Liver (tissue), 9 donors: ENCODE data around the gene CFAP99. TPM values are rescaled to one million over a fixed set of nuclear protein-coding genes. Genes with fewer than 3 reads are reported as not detected.

Experiments
- DNase-seq: peaks from one replicate; pipeline ENCODE4 v3.0.0-alpha.2; 2017; ENCODE audit warnings: low spot score
- H3K27ac ChIP-seq, 2 donors: one replicate each; pipeline ENCODE4 v1.7.0; 2013; ENCODE audit warnings: inconsistent platforms in 2 of 2, low read length in 2 of 2, control low read depth in 1 of 2, low read depth in 1 of 2, mild to moderate bottlenecking in 1 of 2
- H3K27me3 ChIP-seq, 4 donors: one replicate each; pipeline versions ENCODE4 v1.6.1 to v1.7.0; 2013; ENCODE audit warnings: low read length in 3 of 4, inconsistent platforms in 1 of 4, mild to moderate bottlenecking in 1 of 4, moderate library complexity in 1 of 4; ENCODE audit not compliant: control insufficient read depth in 4 of 4, insufficient read depth in 4 of 4
- H3K36me3 ChIP-seq, 4 donors: one replicate each; pipeline versions ENCODE4 v1.6.1 to v1.7.0; 2013; ENCODE audit warnings: low read length in 3 of 4, mild to moderate bottlenecking in 3 of 4, low read depth in 1 of 4, moderate library complexity in 1 of 4; ENCODE audit not compliant: control insufficient read depth in 4 of 4, insufficient read depth in 3 of 4
- H3K4me1 ChIP-seq, 4 donors: one replicate each; pipeline versions ENCODE4 v1.6.1 to v1.7.0; 2013; ENCODE audit warnings: low read length in 3 of 4, mild to moderate bottlenecking in 3 of 4, moderate library complexity in 1 of 4; ENCODE audit not compliant: control insufficient read depth in 4 of 4, insufficient read depth in 4 of 4
- H3K4me3 ChIP-seq, 3 donors: one replicate each; pipeline versions ENCODE4 v1.6.1 to v1.7.0; 2013; ENCODE audit warnings: low read length in 3 of 3, control low read depth in 1 of 3, low read depth in 1 of 3, mild to moderate bottlenecking in 1 of 3
- H3K9ac ChIP-seq, 2 donors: one replicate each; pipeline ENCODE4 v1.7.0; 2013; ENCODE audit warnings: low read length in 2 of 2, mild to moderate bottlenecking in 2 of 2, moderate library complexity in 2 of 2, control low read depth in 1 of 2, low read depth in 1 of 2
- H3K9me3 ChIP-seq, 4 donors: one replicate each; pipeline versions ENCODE4 v1.6.1 to v1.7.0; 2013; ENCODE audit warnings: low read length in 3 of 4; ENCODE audit not compliant: control insufficient read depth in 4 of 4
- EGR1 ChIP-seq, 2 donors: IDR thresholded peaks; 2 replicates each; pipeline ENCODE4 v1.6.1; 2016 to 2018; ENCODE audit warnings: antibody characterized with exemption in 2 of 2, low read depth in 2 of 2
- GABPA ChIP-seq, 2 donors: IDR thresholded peaks in 1 of 2; conservative IDR thresholded peaks in 1 of 2; 2 replicates each; pipeline ENCODE4 v1.6.1; 2016; ENCODE audit warnings: antibody characterized with exemption in 2 of 2, mild to moderate bottlenecking in 1 of 2, moderate library complexity in 1 of 2
- HNF4A ChIP-seq, 2 donors: conservative IDR thresholded peaks; 2 replicates each; pipeline ENCODE4 v1.6.1; 2016; ENCODE audit warnings: antibody characterized with exemption in 2 of 2, mild to moderate bottlenecking in 2 of 2
- HNF4G ChIP-seq: IDR thresholded peaks from 2 replicates; pipeline ENCODE4 v1.6.1; 2016; ENCODE audit warnings: antibody characterized with exemption
- JUND ChIP-seq, 2 donors: IDR thresholded peaks; 2 replicates each; pipeline ENCODE4 v1.6.1; 2016; ENCODE audit warnings: antibody characterized with exemption in 2 of 2
- NR2F2 ChIP-seq: IDR thresholded peaks from 2 replicates; pipeline ENCODE4 v1.6.1; 2016; ENCODE audit warnings: antibody characterized with exemption
- RAD21 ChIP-seq, 2 donors: IDR thresholded peaks; 2 replicates each; pipeline ENCODE4 v1.6.1; 2016; ENCODE audit warnings: antibody characterized with exemption in 2 of 2, mild to moderate bottlenecking in 2 of 2
- RXRA ChIP-seq, 2 donors: IDR thresholded peaks; 2 replicates each; pipeline ENCODE4 v1.6.1; 2017 to 2018; ENCODE audit warnings: antibody characterized with exemption in 2 of 2, mild to moderate bottlenecking in 1 of 2
- SP1 ChIP-seq: IDR thresholded peaks from 2 replicates; pipeline ENCODE4 v1.6.1; 2018; ENCODE audit warnings: antibody characterized with exemption, mild to moderate bottlenecking
- TAF1 ChIP-seq: conservative IDR thresholded peaks from 2 replicates; pipeline ENCODE4 v1.6.1; 2016; ENCODE audit warnings: antibody characterized with exemption, mild to moderate bottlenecking
- YY1 ChIP-seq: IDR thresholded peaks from 2 replicates; pipeline ENCODE4 v1.6.1; 2016; ENCODE audit warnings: antibody characterized with exemption, mild to moderate bottlenecking
- WGBS: extraction: QIAGEN DNeasy Blood & Tissue Kit; methylation state at CpG from one replicate; pipeline ENCODE4 v1.1.7; 2013; 5-methylcytosine and 5-hydroxymethylcytosine counted together
- polyA plus RNA-seq, 2 donors: library from polyadenylated mRNA; stranded (reverse) in 1 of 2; unstranded in 1 of 2; fragments of 200-250 nt in 1 of 2; fragments of >200 nt in 1 of 2; fragmentation: Nextera tagmentation in 1 of 2; extraction: Ambion mirVana in 1 of 2; gene quantifications; one replicate each; pipeline versions ENCODE4 v1.2.1 to v1.2.3, GENCODE V29; 2013 to 2015
- total RNA-seq, 2 donors: library from RNA; depleted of rRNA; stranded (reverse); fragments of >200 nt; gene quantifications; one replicate each; pipeline ENCODE4 v1.2.3, GENCODE V29; 2014
- TF ChIP-seq, protein P1 (sequence below): IDR thresholded peaks from 2 replicates; pipeline ENCODE4 v1.6.1; 2016; ENCODE audit warnings: antibody characterized with exemption
- TF ChIP-seq, protein P2 (sequence below): IDR thresholded peaks from 2 replicates; pipeline ENCODE4 v1.6.1; 2016; ENCODE audit warnings: antibody characterized with exemption
- TF ChIP-seq, protein P3 (sequence below): fragments of 150-350 bp; IDR thresholded peaks from 2 replicates; pipeline ENCODE4 v1.5.1; 2017; ENCODE audit warnings: improper control_type of control experiment, low read depth, low read length; ENCODE audit not compliant: missing input control
- TF ChIP-seq, protein P4 (sequence below): IDR thresholded peaks from 2 replicates; pipeline ENCODE4 v1.6.1; 2016; ENCODE audit warnings: antibody characterized with exemption
- donor health status: healthy.
- donor health status: healthy.
- donor health status: healthy.
- donor health status: healthy.
- donor health status: healthy.

CFAP99 gene
- total and polyA plus RNA-seq, 4 donors = 0.33 to 0.36 TPM; not detected in 2

DNA sequence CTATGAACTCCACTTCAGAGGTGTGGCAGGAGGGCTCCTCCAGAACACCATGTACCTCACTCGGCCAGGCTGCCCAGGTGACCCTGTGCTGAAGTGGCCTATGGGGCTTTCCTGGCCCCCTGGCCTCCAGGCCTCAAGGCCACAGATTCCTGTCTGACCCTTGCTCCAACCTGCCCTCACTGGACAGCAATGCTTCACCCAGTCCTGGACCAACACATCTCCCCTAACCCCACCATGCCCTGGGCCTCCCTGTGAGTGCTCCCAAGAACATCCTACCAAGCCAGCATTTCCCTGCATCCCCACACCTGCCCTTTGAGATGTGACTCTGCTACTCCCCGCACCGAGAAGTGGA, 10.8 kb upstream of the CFAP99 start:
- no peak for DNase-seq
- no peaks in the 10 kb centered on the region for H3K9me3 ChIP-seq
- no peak for TF ChIP-seq TAF1
- TF ChIP-seq SP1 = no peak
- no peak for TF ChIP-seq NR2F2
- 96% methylated on average over 3 of the region's 3 CpGs for WGBS
- H3K27me3 ChIP-seq = no peaks in the 10 kb centered on the region
- H3K4me1 ChIP-seq = peaks cover 0 to 7% (median 4%) of the 10 kb centered on the region in 4 donors
- H3K4me3 ChIP-seq = no peak overlapping the region
- H3K9ac ChIP-seq = no peak overlapping the region
- peaks cover 0 to 1% (median 0%) of the 10 kb centered on the region in 4 donors for H3K36me3 ChIP-seq
- no peak overlapping the region for H3K27ac ChIP-seq

DNA sequence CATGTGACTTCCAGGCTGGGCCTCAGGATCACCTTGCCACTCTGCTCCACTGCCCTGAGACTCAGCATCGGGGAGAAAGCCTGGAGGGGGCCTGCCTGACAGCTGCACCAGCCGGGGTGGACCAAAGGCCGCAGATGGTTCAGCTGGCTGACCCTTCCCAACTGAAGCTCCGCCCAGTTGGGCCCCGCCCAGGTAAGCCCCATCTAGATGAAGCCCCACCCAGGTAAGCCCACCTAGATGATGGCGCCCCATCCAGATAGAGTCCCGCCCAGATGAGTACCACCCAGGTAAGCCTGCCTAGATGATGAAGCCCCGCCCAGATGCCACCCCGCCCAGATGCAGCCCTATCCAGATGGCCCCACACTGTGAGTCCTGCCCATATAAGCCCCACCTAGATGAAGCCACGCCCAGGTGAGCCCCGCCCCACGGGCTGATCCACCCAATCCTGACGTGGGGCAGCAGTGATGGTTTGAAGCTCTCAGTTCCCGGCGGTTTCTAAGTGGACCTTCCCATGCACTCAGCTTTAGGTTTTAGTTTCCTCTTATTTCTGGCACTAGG, 10.3 kb upstream of the CFAP99 start:
- H3K4me3 ChIP-seq = no peak overlapping the region
- DNase-seq = no peak

DNA sequence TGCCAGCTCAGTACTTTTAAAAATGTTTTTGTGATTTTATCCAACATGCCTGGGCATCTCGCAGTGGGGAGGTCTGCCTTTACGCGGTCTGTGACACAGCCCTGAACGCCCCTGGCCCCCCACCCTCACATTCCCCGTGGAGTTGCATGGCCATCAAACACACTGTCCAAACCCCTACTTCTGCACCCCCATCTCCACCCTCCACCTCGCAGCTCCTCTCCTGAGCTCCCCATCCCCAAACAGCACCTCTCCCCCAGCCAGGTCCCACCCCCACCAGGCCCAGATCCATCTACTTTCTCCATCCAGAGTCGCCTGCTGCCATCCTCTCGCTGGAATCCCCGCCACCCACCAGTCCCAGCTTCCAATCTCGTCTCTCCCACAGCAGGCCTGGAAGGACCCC, 9.8 kb upstream of the CFAP99 start:
- WGBS = 89% methylated on average over 10 of the region's 10 CpGs
- TF ChIP-seq, protein P1, sequence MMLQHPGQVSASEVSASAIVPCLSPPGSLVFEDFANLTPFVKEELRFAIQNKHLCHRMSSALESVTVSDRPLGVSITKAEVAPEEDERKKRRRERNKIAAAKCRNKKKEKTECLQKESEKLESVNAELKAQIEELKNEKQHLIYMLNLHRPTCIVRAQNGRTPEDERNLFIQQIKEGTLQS = no peak
- TF ChIP-seq TAF1 (no peak), EGR1 (IDR thresholded peaks at IDR 0.05; ENCODE audit: low read depth in 2 of 2) (no peak), YY1 (no peak), HNF4G (no peak), RAD21 (IDR thresholded peaks at IDR 0.05) (no peak), JUND (IDR thresholded peaks at IDR 0.05) (no peak), GABPA (IDR thresholded peaks at IDR 0.05 in 1 of 2, conservative IDR thresholded peaks at IDR 0.05 in 1 of 2) (no peak)
- TF ChIP-seq, protein P2, sequence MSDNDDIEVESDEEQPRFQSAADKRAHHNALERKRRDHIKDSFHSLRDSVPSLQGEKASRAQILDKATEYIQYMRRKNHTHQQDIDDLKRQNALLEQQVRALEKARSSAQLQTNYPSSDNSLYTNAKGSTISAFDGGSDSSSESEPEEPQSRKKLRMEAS = no peak

More for the DNA sequence above, 10.3 kb upstream of the CFAP99 start:
- H3K9me3 ChIP-seq = no peaks in the 10 kb centered on the region
- no peak overlapping the region for H3K27ac ChIP-seq
- 85% methylated on average over 15 of the region's 15 CpGs for WGBS
- no peaks in the 10 kb centered on the region for H3K27me3 ChIP-seq
- H3K36me3 ChIP-seq = peaks cover 0 to 1% (median 0%) of the 10 kb centered on the region in 4 donors
- peaks cover 0 to 13% (median 4%) of the 10 kb centered on the region in 4 donors for H3K4me1 ChIP-seq
- TF ChIP-seq, protein P3, sequence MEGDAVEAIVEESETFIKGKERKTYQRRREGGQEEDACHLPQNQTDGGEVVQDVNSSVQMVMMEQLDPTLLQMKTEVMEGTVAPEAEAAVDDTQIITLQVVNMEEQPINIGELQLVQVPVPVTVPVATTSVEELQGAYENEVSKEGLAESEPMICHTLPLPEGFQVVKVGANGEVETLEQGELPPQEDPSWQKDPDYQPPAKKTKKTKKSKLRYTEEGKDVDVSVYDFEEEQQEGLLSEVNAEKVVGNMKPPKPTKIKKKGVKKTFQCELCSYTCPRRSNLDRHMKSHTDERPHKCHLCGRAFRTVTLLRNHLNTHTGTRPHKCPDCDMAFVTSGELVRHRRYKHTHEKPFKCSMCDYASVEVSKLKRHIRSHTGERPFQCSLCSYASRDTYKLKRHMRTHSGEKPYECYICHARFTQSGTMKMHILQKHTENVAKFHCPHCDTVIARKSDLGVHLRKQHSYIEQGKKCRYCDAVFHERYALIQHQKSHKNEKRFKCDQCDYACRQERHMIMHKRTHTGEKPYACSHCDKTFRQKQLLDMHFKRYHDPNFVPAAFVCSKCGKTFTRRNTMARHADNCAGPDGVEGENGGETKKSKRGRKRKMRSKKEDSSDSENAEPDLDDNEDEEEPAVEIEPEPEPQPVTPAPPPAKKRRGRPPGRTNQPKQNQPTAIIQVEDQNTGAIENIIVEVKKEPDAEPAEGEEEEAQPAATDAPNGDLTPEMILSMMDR = no peak
- TF ChIP-seq, protein P4, sequence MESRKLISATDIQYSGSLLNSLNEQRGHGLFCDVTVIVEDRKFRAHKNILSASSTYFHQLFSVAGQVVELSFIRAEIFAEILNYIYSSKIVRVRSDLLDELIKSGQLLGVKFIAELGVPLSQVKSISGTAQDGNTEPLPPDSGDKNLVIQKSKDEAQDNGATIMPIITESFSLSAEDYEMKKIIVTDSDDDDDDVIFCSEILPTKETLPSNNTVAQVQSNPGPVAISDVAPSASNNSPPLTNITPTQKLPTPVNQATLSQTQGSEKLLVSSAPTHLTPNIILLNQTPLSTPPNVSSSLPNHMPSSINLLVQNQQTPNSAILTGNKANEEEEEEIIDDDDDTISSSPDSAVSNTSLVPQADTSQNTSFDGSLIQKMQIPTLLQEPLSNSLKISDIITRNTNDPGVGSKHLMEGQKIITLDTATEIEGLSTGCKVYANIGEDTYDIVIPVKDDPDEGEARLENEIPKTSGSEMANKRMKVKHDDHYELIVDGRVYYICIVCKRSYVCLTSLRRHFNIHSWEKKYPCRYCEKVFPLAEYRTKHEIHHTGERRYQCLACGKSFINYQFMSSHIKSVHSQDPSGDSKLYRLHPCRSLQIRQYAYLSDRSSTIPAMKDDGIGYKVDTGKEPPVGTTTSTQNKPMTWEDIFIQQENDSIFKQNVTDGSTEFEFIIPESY = no peak
- no peak for TF ChIP-seq GABPA (IDR thresholded peaks at IDR 0.05 in 1 of 2, conservative IDR thresholded peaks at IDR 0.05 in 1 of 2)
- no peak for TF ChIP-seq HNF4A (conservative IDR thresholded peaks at IDR 0.05)
- no peak for TF ChIP-seq EGR1 (IDR thresholded peaks at IDR 0.05; ENCODE audit: low read depth in 2 of 2)
- no peak for TF ChIP-seq NR2F2
- TF ChIP-seq YY1 = no peak
- no peak for TF ChIP-seq JUND (IDR thresholded peaks at IDR 0.05)
- TF ChIP-seq RXRA (IDR thresholded peaks at IDR 0.05) = no peak
- H3K9ac ChIP-seq = no peak overlapping the region

More for the DNA sequence above, 9.8 kb upstream of the CFAP99 start:
- Histone ChIP-seq H3K36me3 (peaks cover 0 to 1% (median 0%) of the 10 kb centered on the region in 4 donors), H3K9ac (no peak overlapping the region), H3K9me3 (no peaks in the 10 kb centered on the region), H3K27ac (no peak overlapping the region), H3K27me3 (no peaks in the 10 kb centered on the region), H3K4me3 (no peak overlapping the region), H3K4me1 (peaks cover 0 to 15% (median 5%) of the 10 kb centered on the region in 4 donors)
- DNase-seq = no peak
